C4-2B (cell line): Measurements from ENCODE around the gene NRXN3.

Experiments
- ZFX ChIP-seq: fragments of 450-650 bp; IDR thresholded peaks from 2 replicates; pipeline ENCODE4 v1.6.1; 2017
- TF ChIP-seq, protein P1 (sequence below): fragments of 450-650 bp; conservative IDR thresholded peaks from 2 replicates; pipeline ENCODE4 v1.5.1; 2017; ENCODE audit warnings: mild to moderate bottlenecking

DNA sequence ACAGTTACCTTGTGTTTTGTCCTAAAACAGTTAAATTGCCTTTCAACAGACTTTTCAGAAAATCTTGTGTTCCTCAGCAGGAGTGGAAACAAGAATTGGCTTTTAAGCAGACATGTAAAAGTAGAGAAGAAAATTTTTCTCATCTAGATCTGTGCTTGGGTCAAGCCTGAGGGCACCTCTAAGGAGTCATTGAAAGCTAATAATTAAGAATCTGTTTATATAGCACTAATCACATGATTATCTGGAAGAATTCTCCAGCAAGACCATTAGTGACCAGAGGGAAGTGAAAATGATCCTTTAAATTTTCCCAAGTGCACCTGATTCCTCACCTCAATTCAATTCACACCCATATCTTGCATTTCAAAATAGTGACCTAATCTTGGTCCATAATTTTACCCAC is 1746.1 kb downstream of the NRXN3 start:
- TF ChIP-seq, protein P1, sequence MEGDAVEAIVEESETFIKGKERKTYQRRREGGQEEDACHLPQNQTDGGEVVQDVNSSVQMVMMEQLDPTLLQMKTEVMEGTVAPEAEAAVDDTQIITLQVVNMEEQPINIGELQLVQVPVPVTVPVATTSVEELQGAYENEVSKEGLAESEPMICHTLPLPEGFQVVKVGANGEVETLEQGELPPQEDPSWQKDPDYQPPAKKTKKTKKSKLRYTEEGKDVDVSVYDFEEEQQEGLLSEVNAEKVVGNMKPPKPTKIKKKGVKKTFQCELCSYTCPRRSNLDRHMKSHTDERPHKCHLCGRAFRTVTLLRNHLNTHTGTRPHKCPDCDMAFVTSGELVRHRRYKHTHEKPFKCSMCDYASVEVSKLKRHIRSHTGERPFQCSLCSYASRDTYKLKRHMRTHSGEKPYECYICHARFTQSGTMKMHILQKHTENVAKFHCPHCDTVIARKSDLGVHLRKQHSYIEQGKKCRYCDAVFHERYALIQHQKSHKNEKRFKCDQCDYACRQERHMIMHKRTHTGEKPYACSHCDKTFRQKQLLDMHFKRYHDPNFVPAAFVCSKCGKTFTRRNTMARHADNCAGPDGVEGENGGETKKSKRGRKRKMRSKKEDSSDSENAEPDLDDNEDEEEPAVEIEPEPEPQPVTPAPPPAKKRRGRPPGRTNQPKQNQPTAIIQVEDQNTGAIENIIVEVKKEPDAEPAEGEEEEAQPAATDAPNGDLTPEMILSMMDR, result no peak
- TF ChIP-seq ZFX, result no peak
